IMR-90 (cell line): Measurements from ENCODE around the gene RPS19. TPM values are rescaled to one million over a fixed set of nuclear protein-coding genes. Genes with fewer than 3 reads are reported as not detected.

Experiments
- ATAC-seq: fragments of 200-7000 bp; cut with Tn5 transposase; 2 replicates; pipeline ENCODE4 v1.9.1; 2020; ENCODE audit warnings: low read depth, mild to moderate bottlenecking, moderate library complexity
- BruUV-seq: library from RNA; stranded (reverse); fragments of 400-500 nt; replicated peaks from 2 replicates; lab custom pipeline; 2021; lab: Mats Ljungman, UMichigan
- CTCF ChIA-PET: fragments of 300-600 bp; formaldehyde crosslinking; extraction: SDS; loops from one replicate; lab custom pipeline; 2021; ENCODE audit warnings: antibody characterized with exemption; lab: Yijun Ruan, JAX
- POLR2A ChIA-PET: fragments of 300-600 bp; sonication (Branson Sonifier 250); formaldehyde crosslinking; loops from one replicate; lab custom pipeline; 2022; ENCODE audit warnings: antibody characterized with exemption; ENCODE audit not compliant: unreplicated experiment; lab: Charles Lee
- DNase-seq: peaks from one replicate; pipeline ENCODE4 v3.0.0; 2013
- H2AFZ ChIP-seq: replicated peaks from 2 replicates; pipeline ENCODE3; 2013; ENCODE audit warnings: low read length, mild to moderate bottlenecking; ENCODE audit not compliant: poor library complexity
- H2AK5ac ChIP-seq: 2 replicates; pipeline ENCODE4 v1.6.1; 2013; ENCODE audit warnings: low read depth, low read length, inconsistent platforms
- H2AK9ac ChIP-seq: replicated peaks from 2 replicates; pipeline ENCODE3; 2013; ENCODE audit warnings: mild to moderate bottlenecking, low read depth, low read length, moderate library complexity; ENCODE audit not compliant: poor library complexity
- H2BK120ac ChIP-seq: 2 replicates; pipeline ENCODE4 v1.6.1; 2013; ENCODE audit warnings: low read depth, low read length, inconsistent platforms
- H2BK15ac ChIP-seq: 3 replicates; pipeline ENCODE4 v1.6.1; 2013; ENCODE audit warnings: low read depth, low read length, inconsistent platforms
- H2BK20ac ChIP-seq: 2 replicates; pipeline ENCODE4 v1.6.1; 2013; ENCODE audit warnings: low read depth, mild to moderate bottlenecking, inconsistent platforms, low read length, moderate library complexity
- H2BK5ac ChIP-seq: 2 replicates; pipeline ENCODE4 v1.6.1; 2013; ENCODE audit warnings: mild to moderate bottlenecking, low read depth, low read length, inconsistent platforms; ENCODE audit not compliant: poor library complexity, severe bottlenecking
- H3K14ac ChIP-seq: replicated peaks from 2 replicates; pipeline ENCODE4 v1.6.1; 2013; ENCODE audit warnings: low read depth, low read length, inconsistent platforms
- H3K18ac ChIP-seq: 2 replicates; pipeline ENCODE4 v1.6.1; 2013; ENCODE audit warnings: low read depth, low read length, control low read depth
- H3K23ac ChIP-seq: 2 replicates; pipeline ENCODE4 v1.6.1; 2013; ENCODE audit warnings: low read depth, low read length, inconsistent platforms
- H3K27ac ChIP-seq: 2 replicates; pipeline ENCODE4 v1.5.1; 2013; ENCODE audit warnings: mild to moderate bottlenecking, control low read depth, low read length; ENCODE audit not compliant: insufficient read depth
- H3K27me3 ChIP-seq: 2 replicates; pipeline ENCODE4 v1.6.1; 2013; ENCODE audit warnings: low read length; ENCODE audit not compliant: control insufficient read depth, insufficient read depth
- H3K36me3 ChIP-seq: 2 replicates; pipeline ENCODE4 v1.6.1; 2013; ENCODE audit warnings: low read length, mixed read lengths; ENCODE audit not compliant: control insufficient read depth, insufficient read depth
- H3K4ac ChIP-seq: 2 replicates; pipeline ENCODE4 v1.6.1; 2013; ENCODE audit warnings: low read depth, low read length, inconsistent platforms
- H3K4me1 ChIP-seq: 2 replicates; pipeline ENCODE4 v1.6.1; 2013; ENCODE audit warnings: low read length, mixed read lengths; ENCODE audit not compliant: control insufficient read depth, insufficient read depth
- H3K4me2 ChIP-seq: 2 replicates; pipeline ENCODE4 v1.6.1; 2013; ENCODE audit warnings: low read depth, mild to moderate bottlenecking, control low read depth, low read length, moderate library complexity
- H3K4me3 ChIP-seq: 2 replicates; pipeline ENCODE4 v1.5.1; 2013; ENCODE audit warnings: low read depth, mild to moderate bottlenecking, control low read depth, low read length, moderate library complexity; ENCODE audit not compliant: insufficient read depth
- H3K56ac ChIP-seq: 2 replicates; pipeline ENCODE4 v1.6.1; 2013; ENCODE audit warnings: low read length, inconsistent platforms; ENCODE audit not compliant: insufficient read depth; ENCODE audit errors: extremely low read depth
- H3K79me1 ChIP-seq, 2 experiments: 2 replicates each; pipeline ENCODE4 v1.6.1; 2013; ENCODE audit warnings: low read length in 2 of 2, inconsistent platforms in 1 of 2, low read depth in 1 of 2
- H3K9ac ChIP-seq: 2 replicates; pipeline ENCODE4 v1.6.1; 2013; ENCODE audit warnings: low read depth, low read length, control low read depth
- H3K9me1 ChIP-seq: 2 replicates; pipeline ENCODE4 v1.6.1; 2013; ENCODE audit warnings: low read length, inconsistent platforms; ENCODE audit not compliant: insufficient read depth
- H3K9me3 ChIP-seq: 2 replicates; pipeline ENCODE4 v1.6.1; 2013; ENCODE audit warnings: low read length; ENCODE audit not compliant: control insufficient read depth, insufficient read depth
- H4K20me1 ChIP-seq: 2 replicates; pipeline ENCODE4 v1.6.1; 2013; ENCODE audit warnings: low read length, inconsistent platforms; ENCODE audit not compliant: insufficient read depth
- H4K5ac ChIP-seq: 2 replicates; pipeline ENCODE4 v1.6.1; 2013; ENCODE audit warnings: mild to moderate bottlenecking, low read depth, low read length, control low read depth
- H4K8ac ChIP-seq, 2 experiments: 2 replicates each; pipeline ENCODE4 v1.6.1; 2013; ENCODE audit warnings: low read depth in 2 of 2, low read length in 2 of 2, control low read depth in 1 of 2, inconsistent platforms in 1 of 2
- H4K91ac ChIP-seq: 2 replicates; pipeline ENCODE4 v1.6.1; 2013; ENCODE audit warnings: low read depth, low read length, inconsistent platforms; ENCODE audit not compliant: insufficient read depth
- BHLHE40 ChIP-seq: fragments of 150-350 bp; IDR thresholded peaks from 2 replicates; pipeline ENCODE4 v1.6.1; 2016; ENCODE audit warnings: mild to moderate bottlenecking, low read depth, low read length
- CEBPB ChIP-seq: IDR thresholded peaks from 2 replicates; pipeline ENCODE4 v1.6.1; 2012; ENCODE audit warnings: low read depth, low read length, improper control_type of control experiment
- CHD1 ChIP-seq: IDR thresholded peaks from 2 replicates; pipeline ENCODE4 v1.6.1; 2012; ENCODE audit warnings: low read depth, low read length, improper control_type of control experiment
- CTCF ChIP-seq: conservative IDR thresholded peaks from 2 replicates; pipeline ENCODE4 v1.5.1; 2012; ENCODE audit warnings: mild to moderate bottlenecking, low read depth, low read length, improper control_type of control experiment
- ELK1 ChIP-seq: fragments of 150-350 bp; IDR thresholded peaks from 2 replicates; pipeline ENCODE4 v1.6.1; 2016; ENCODE audit warnings: low read depth, mild to moderate bottlenecking, low read length, moderate library complexity, borderline replicate concordance
- FOS ChIP-seq: fragments of 150-350 bp; IDR thresholded peaks from 2 replicates; pipeline ENCODE4 v1.6.1; 2016; ENCODE audit warnings: low read depth, low read length
- MAFK ChIP-seq: IDR thresholded peaks from 2 replicates; pipeline ENCODE4 v1.6.1; 2012; ENCODE audit warnings: low read depth, low read length, improper control_type of control experiment
- MXI1 ChIP-seq: IDR thresholded peaks from 2 replicates; pipeline ENCODE4 v1.6.1; 2012; ENCODE audit warnings: low read depth, mild to moderate bottlenecking, low read length, moderate library complexity, borderline replicate concordance
- NFE2L2 ChIP-seq: fragments of 150-350 bp; IDR thresholded peaks from 2 replicates; pipeline ENCODE4 v1.6.1; 2016; ENCODE audit warnings: low read depth, mild to moderate bottlenecking, low read length
- POLR2A ChIP-seq: IDR thresholded peaks from 2 replicates; pipeline ENCODE4 v1.6.1; 2012; ENCODE audit warnings: mild to moderate bottlenecking, low read depth, low read length
- RAD21 ChIP-seq: IDR thresholded peaks from 2 replicates; pipeline ENCODE4 v1.6.1; 2012; ENCODE audit warnings: low read length, improper control_type of control experiment
- RCOR1 ChIP-seq: IDR thresholded peaks from 2 replicates; pipeline ENCODE4 v1.6.1; 2012; ENCODE audit warnings: mild to moderate bottlenecking, low read length, improper control_type of control experiment; ENCODE audit not compliant: insufficient replicate concordance
- SMC3 ChIP-seq: fragments of 150-350 bp; IDR thresholded peaks from 2 replicates; pipeline ENCODE4 v1.6.1; 2016; ENCODE audit warnings: low read depth, mild to moderate bottlenecking, antibody characterized with exemption, low read length, moderate library complexity
- WGBS, 2 experiments: methylation state at CpG; one replicate each; pipeline versions ENCODE4 v1.1.5 to v1.1.7; 2013; ENCODE audit warnings: missing lambda C conversion rate in 2 of 2; ENCODE audit not compliant: insufficient read length in 1 of 2; ENCODE audit errors: extremely low coverage in 2 of 2; 5-methylcytosine and 5-hydroxymethylcytosine counted together
- dilution Hi-C: fragments of 300-500 bp; cut with HindIII; formaldehyde crosslinking; loops from one replicate; pipeline ENCODE4 v1.14.3; 2018; ENCODE audit warnings: low sequenced_read_pairs; ENCODE audit not compliant: unreplicated experiment
- in situ Hi-C: fragments of 300-500 bp; cut with MboI; formaldehyde crosslinking; loops from 3 replicates; pipeline ENCODE4 v1.14.3; 2019; ENCODE audit warnings: low sequenced_read_pairs, inconsistent platforms, mixed read lengths
- intact Hi-C: fragments of 100-400 bp; cut with micrococcal nuclease; formaldehyde crosslinking; loops from 2 replicates; pipeline ENCODE4 v1.10.0; 2022
- polyA plus RNA-seq, 3 experiments: library from polyadenylated mRNA; depleted of rRNA; stranded (reverse); fragments of >200 nt; gene quantifications; 2 replicates each; pipeline ENCODE4 v1.2.3, GENCODE V29; 2012; ENCODE audit warnings: low replicate concordance in 1 of 3
- total RNA-seq: library from RNA; depleted of rRNA; stranded (reverse); fragments of >200 nt; gene quantifications from 2 replicates; pipeline ENCODE4 v1.2.3, GENCODE V29; 2012
- TF ChIP-seq, protein P1 (sequence below): fragments of 150-350 bp; IDR thresholded peaks from 2 replicates; pipeline ENCODE4 v1.6.1; 2017; ENCODE audit warnings: mild to moderate bottlenecking, antibody characterized with exemption, low read length, low read depth

RPS19 gene
- total and polyA plus RNA-seq, 2 of the 4 experiments (the other 2 are of a cell fraction): 230 to 3,988 TPM

DNA sequence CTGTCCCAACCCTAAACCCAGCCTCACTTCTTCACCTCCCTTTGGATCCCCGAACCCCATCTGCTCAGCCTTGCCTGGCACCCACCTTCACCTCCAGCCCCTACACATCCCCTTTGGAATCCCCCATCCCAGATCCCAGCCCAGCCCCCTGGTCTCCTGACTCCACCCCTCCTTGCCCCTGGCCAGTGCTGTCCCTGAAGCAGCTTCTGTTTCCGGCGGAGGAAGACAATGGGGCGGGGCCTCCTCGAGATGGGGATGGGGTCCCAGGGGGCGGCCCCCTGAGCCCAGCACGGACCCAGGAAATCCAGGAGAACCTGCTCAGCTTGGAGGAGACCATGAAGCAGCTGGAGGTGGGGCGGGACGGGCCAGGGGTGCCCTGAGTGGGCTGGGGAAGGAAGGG, 46.2 kb downstream of the RPS19 start:
- H3K9ac ChIP-seq: no peak overlapping the region
- no peaks in the 10 kb centered on the region; the same call in 1 of the 2 replicates for H3K9me1 ChIP-seq
- H3K14ac ChIP-seq: no peak overlapping the region
- BruUV-seq: no TSS peak
- H2BK5ac ChIP-seq: no peak overlapping the region
- H3K4me2 ChIP-seq: no peak overlapping the region
- H4K5ac ChIP-seq: no peak overlapping the region
- POLR2A ChIA-PET: no interaction called here
- no peak overlapping the region for H2BK15ac ChIP-seq
- no peak overlapping the region for H3K23ac ChIP-seq
- H4K91ac ChIP-seq: no peak overlapping the region
- in situ Hi-C loops: no loop called here
- intact Hi-C loops: no loop called here
- H3K4ac ChIP-seq: no peak overlapping the region
- H4K20me1 ChIP-seq: peaks cover 17% of the 10 kb centered on the region
- H2BK120ac ChIP-seq: no peak overlapping the region
- H3K18ac ChIP-seq: no peak overlapping the region
- CTCF ChIA-PET: no interaction called here
- H3K4me1 ChIP-seq: no peaks in the 10 kb centered on the region
- no peak overlapping the region for H2AFZ ChIP-seq
- no peak overlapping the region for H3K56ac ChIP-seq
- no peak overlapping the region for H2BK20ac ChIP-seq
- H2AK9ac ChIP-seq: no peak overlapping the region
- WGBS, 2 experiments: 83% methylated on average over 1 of the region's 9 CpGs; no CpG with 5 or more reads in 1 of the 2 experiments
- no peak overlapping the region for H3K4me3 ChIP-seq
- peaks cover 9% of the 10 kb centered on the region; the same call in 1 of the 2 replicates for H3K27me3 ChIP-seq
- no peak for DNase-seq
- H3K27ac ChIP-seq: no peak overlapping the region
- H2AK5ac ChIP-seq: no peak overlapping the region
- H4K8ac ChIP-seq: no peak overlapping the region
- peaks cover 55% of the 10 kb centered on the region for H3K36me3 ChIP-seq
- ATAC-seq: no peak
- H3K9me3 ChIP-seq: no peaks in the 10 kb centered on the region
- dilution Hi-C loops: no loop called here
- 0 out of 4 replicates have a peak, but pooled peaks cover 0 to 3% of the 10 kb centered on the region in 2 experiments for H3K79me1 ChIP-seq
- TF ChIP-seq RCOR1: no peak
- TF ChIP-seq CHD1: no peak
- no peak for TF ChIP-seq POLR2A
- TF ChIP-seq BHLHE40: no peak
- TF ChIP-seq CEBPB: no peak
- TF ChIP-seq MXI1: no peak
- no peak for TF ChIP-seq NFE2L2
- no peak for TF ChIP-seq RAD21
- TF ChIP-seq ELK1: no peak
- no peak for TF ChIP-seq CTCF
- no peak for TF ChIP-seq MAFK
- TF ChIP-seq FOS: no peak
- no peak for TF ChIP-seq SMC3
- TF ChIP-seq, protein P1, sequence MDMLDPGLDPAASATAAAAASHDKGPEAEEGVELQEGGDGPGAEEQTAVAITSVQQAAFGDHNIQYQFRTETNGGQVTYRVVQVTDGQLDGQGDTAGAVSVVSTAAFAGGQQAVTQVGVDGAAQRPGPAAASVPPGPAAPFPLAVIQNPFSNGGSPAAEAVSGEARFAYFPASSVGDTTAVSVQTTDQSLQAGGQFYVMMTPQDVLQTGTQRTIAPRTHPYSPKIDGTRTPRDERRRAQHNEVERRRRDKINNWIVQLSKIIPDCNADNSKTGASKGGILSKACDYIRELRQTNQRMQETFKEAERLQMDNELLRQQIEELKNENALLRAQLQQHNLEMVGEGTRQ: no peak
